Trophoblast cell (in vitro differentiated cells and primary cell): ENCODE data around the gene GRM4.

Experiments
- DNase-seq, 2 donors: peaks; one replicate each; pipeline ENCODE4 v3.0.0-alpha.2; 2016
- H2AFZ ChIP-seq: 2 replicates; pipeline ENCODE4 v1.6.1; 2013; ENCODE audit warnings: low read length, moderate library complexity, mild to moderate bottlenecking; ENCODE audit not compliant: insufficient read depth, poor library complexity
- H2AK5ac ChIP-seq: 2 replicates; pipeline ENCODE4 v1.6.1; 2013; ENCODE audit warnings: mild to moderate bottlenecking, low read length
- H2BK120ac ChIP-seq: 2 replicates; pipeline ENCODE4 v1.6.1; 2013; ENCODE audit warnings: low read length, mild to moderate bottlenecking, moderate library complexity; ENCODE audit not compliant: insufficient read depth, poor library complexity
- H2BK12ac ChIP-seq: 2 replicates; pipeline ENCODE4 v1.6.1; 2013; ENCODE audit warnings: mild to moderate bottlenecking, low read length, moderate library complexity
- H2BK5ac ChIP-seq: 2 replicates; pipeline ENCODE4 v1.6.1; 2013; ENCODE audit warnings: low read length, low read depth, moderate library complexity, mild to moderate bottlenecking; ENCODE audit not compliant: poor library complexity
- H3K14ac ChIP-seq: 2 replicates; pipeline ENCODE4 v1.6.1; 2013; ENCODE audit warnings: mild to moderate bottlenecking, low read length
- H3K18ac ChIP-seq: 2 replicates; pipeline ENCODE4 v1.6.1; 2013; ENCODE audit warnings: mild to moderate bottlenecking, low read length
- H3K23ac ChIP-seq: 2 replicates; pipeline ENCODE4 v1.6.1; 2013; ENCODE audit warnings: low read length
- H3K27ac ChIP-seq: 2 replicates; pipeline ENCODE4 v1.5.1; 2013; ENCODE audit warnings: low read depth, mild to moderate bottlenecking, inconsistent platforms, low read length, moderate library complexity
- H3K27me3 ChIP-seq: 2 replicates; pipeline ENCODE4 v1.6.1; 2013; ENCODE audit warnings: inconsistent platforms, mild to moderate bottlenecking, low read length, moderate library complexity; ENCODE audit not compliant: insufficient read depth
- H3K36me3 ChIP-seq, 2 experiments: 1 replicate in 1 of 2; 2 replicates in 1 of 2; pipeline ENCODE4 v1.6.1; 2013; ENCODE audit warnings: low read length in 2 of 2, mild to moderate bottlenecking in 2 of 2, moderate library complexity in 1 of 2; ENCODE audit not compliant: insufficient read depth in 2 of 2, control insufficient read depth in 1 of 2
- H3K4ac ChIP-seq: 2 replicates; pipeline ENCODE4 v1.6.1; 2013; ENCODE audit warnings: low read depth, mild to moderate bottlenecking, low read length, moderate library complexity
- H3K4me1 ChIP-seq, 2 experiments: 1 replicate in 1 of 2; 2 replicates in 1 of 2; pipeline ENCODE4 v1.6.1; 2013; ENCODE audit warnings: low read length in 2 of 2, mild to moderate bottlenecking in 2 of 2, moderate library complexity in 1 of 2; ENCODE audit not compliant: insufficient read depth in 2 of 2, control insufficient read depth in 1 of 2
- H3K4me2 ChIP-seq: 2 replicates; pipeline ENCODE4 v1.6.1; 2013; ENCODE audit warnings: inconsistent platforms, mild to moderate bottlenecking, low read length, moderate library complexity
- H3K4me3 ChIP-seq: 2 replicates; pipeline ENCODE4 v1.5.1; 2013; ENCODE audit warnings: mild to moderate bottlenecking, low read depth, low read length, inconsistent platforms
- H3K79me1 ChIP-seq: one replicate; pipeline ENCODE4 v1.6.1; 2013; ENCODE audit warnings: low read length
- H3K79me2 ChIP-seq: 2 replicates; pipeline ENCODE4 v1.6.1; 2013; ENCODE audit warnings: low read length, mild to moderate bottlenecking; ENCODE audit not compliant: control insufficient read depth, insufficient read depth, poor library complexity
- H3K9ac ChIP-seq: 2 replicates; pipeline ENCODE4 v1.6.1; 2013; ENCODE audit warnings: mild to moderate bottlenecking, low read length
- H3K9me3 ChIP-seq: 2 replicates; pipeline ENCODE4 v1.6.1; 2013; ENCODE audit warnings: low read depth, mild to moderate bottlenecking, control low read depth, inconsistent platforms, low read length; ENCODE audit not compliant: insufficient read depth
- H4K12ac ChIP-seq: 2 replicates; pipeline ENCODE4 v1.6.1; 2013; ENCODE audit warnings: low read depth, mild to moderate bottlenecking, low read length, moderate library complexity
- H4K8ac ChIP-seq: 2 replicates; pipeline ENCODE4 v1.6.1; 2013; ENCODE audit warnings: low read depth, mild to moderate bottlenecking, low read length, moderate library complexity
- H4K91ac ChIP-seq: one replicate; pipeline ENCODE4 v1.6.1; 2013; ENCODE audit warnings: low read depth, mild to moderate bottlenecking, low read length, moderate library complexity
- WGBS: extraction: QIAGEN DNeasy Blood & Tissue Kit; methylation state at CpG from one replicate; pipeline ENCODE4 v1.1.7; 2013; ENCODE audit warnings: missing lambda C conversion rate; ENCODE audit not compliant: insufficient read length, insufficient coverage; ENCODE audit errors: extremely low coverage; 5-methylcytosine and 5-hydroxymethylcytosine counted together

GRM4 gene

DNA sequence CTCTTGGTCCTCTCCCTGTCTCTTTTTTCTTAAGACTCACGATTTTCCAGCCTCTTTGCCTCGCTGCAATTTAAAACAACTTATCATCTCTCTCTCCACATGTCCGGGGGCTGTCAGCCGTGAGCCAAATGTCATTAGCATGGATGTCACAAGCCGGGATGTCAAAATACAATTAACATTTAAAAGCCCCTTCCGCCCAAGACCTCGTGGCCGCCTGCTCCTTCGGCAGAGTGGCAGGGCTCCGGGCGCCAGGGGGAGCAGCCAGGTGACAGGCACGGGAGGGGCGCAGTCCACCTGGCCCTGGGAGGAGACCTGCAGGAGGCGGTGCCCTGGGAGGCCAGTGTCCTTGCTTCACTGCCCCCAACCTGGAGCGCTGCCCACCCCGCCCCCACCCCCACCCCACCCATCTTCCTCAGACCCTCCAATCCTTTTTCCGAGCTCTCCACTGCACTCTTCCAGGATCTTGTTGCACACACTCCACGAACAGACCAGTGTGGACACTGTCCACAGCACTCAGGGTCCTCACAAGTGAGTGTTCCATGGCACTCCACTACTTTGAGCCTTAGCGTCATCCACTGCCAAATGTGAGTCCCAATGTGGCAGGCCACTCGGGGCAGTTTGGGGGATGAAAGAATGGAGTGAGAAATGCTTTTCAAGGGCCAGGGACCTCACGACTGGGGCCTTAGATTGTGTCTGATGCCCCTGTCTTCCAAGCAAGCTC is 5.6 kb upstream of the GRM4 start:
- H3K9ac ChIP-seq: no peak overlapping the region
- H3K4ac ChIP-seq: no peak overlapping the region
- no peaks in the 10 kb centered on the region for H3K36me3 ChIP-seq
- H3K27me3 ChIP-seq: no peaks in the 10 kb centered on the region
- H4K12ac ChIP-seq: no peak overlapping the region
- no peak overlapping the region for H2AK5ac ChIP-seq
- H2BK5ac ChIP-seq: no peak overlapping the region
- no peak overlapping the region for H3K4me3 ChIP-seq
- no peak overlapping the region for H3K23ac ChIP-seq
- no peak overlapping the region for H2AFZ ChIP-seq
- H4K8ac ChIP-seq: no peak overlapping the region
- H3K4me2 ChIP-seq: no peak overlapping the region
- WGBS: no CpG with 5 or more reads among the region's 21 CpGs
- H4K91ac ChIP-seq: no peak overlapping the region
- H3K27ac ChIP-seq: no peak overlapping the region
- no peak overlapping the region for H2BK120ac ChIP-seq
- no peak overlapping the region for H2BK12ac ChIP-seq
- peaks cover 3% of the 10 kb centered on the region in 2 experiments for H3K4me1 ChIP-seq
- no peak overlapping the region for H3K14ac ChIP-seq
- no peak overlapping the region for H3K18ac ChIP-seq
- no peaks in the 10 kb centered on the region for H3K79me1 ChIP-seq
- DNase-seq: no peak
- H3K79me2 ChIP-seq: no peaks in the 10 kb centered on the region
- peaks cover 2% of the 10 kb centered on the region for H3K9me3 ChIP-seq

DNA sequence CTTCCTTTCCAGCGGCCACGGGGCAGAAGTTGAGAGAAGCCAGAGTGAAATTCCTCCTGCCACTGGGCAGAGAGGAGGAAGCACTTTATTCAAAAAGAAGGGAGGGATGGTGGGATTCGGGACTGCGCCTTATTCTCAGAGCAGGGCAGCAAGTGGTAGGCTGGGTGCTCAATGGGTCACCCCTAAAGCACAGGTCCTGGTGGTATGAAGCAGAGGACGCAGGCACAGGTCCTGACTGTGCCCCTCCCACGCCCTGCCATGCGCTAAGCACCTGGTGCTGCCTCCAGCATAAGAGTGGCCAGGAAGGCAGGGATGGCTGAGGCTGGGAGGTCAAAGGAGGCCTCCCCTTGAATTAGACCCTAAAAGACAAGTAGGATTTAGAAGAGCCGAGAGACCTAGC is 4.9 kb upstream of the GRM4 start:
- WGBS: no CpG with 5 or more reads among the region's 8 CpGs
- Histone ChIP-seq H3K23ac (no peak overlapping the region), H3K27me3 (peaks cover 5% of the 10 kb centered on the region), H3K27ac (no peak overlapping the region), H3K36me3 (no peaks in the 10 kb centered on the region), H3K9me3 (peaks cover 2% of the 10 kb centered on the region), H4K8ac (no peak overlapping the region), H2AFZ (no peak overlapping the region), H2BK120ac (no peak overlapping the region), H3K4me1 (peaks cover 3% of the 10 kb centered on the region in 2 experiments), H3K79me2 (no peaks in the 10 kb centered on the region), H2BK12ac (no peak overlapping the region), H4K91ac (no peak overlapping the region), H3K79me1 (no peaks in the 10 kb centered on the region), H3K4me3 (no peak overlapping the region), H3K14ac (no peak overlapping the region), H2BK5ac (no peak overlapping the region), H2AK5ac (no peak overlapping the region), H4K12ac (no peak overlapping the region), H3K18ac (no peak overlapping the region), H3K9ac (no peak overlapping the region), H3K4ac (no peak overlapping the region), H3K4me2 (no peak overlapping the region)
- no peak for DNase-seq

DNA sequence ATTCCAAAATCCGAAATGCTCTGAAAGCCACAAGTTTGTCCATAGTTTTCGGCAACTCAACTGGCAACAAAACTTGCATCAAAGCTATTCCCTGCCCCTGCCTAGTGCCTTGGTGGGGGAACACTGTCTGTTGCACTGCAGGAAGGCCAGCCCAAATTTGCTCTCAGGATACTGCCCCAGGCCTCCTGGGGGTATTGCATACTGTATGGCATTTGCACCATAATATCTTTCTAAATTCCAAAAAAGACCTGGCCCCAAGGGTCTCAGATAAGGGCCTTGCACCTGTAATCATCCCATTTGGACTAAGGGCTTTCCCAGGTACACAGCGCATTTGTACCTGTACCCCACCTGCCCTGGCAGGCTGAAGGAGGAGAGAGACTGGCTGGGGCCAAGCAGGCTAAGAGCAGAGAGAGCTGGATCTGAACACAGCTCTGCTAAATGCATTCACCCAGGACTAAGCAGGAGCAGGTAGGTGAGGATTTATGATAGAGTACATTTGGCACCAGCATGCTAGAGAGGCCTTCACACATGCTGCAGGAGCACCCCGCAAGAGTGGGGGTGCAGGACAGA is 4.0 kb upstream of the GRM4 start:
- WGBS: no CpG with 5 or more reads among the region's 4 CpGs
- no peak overlapping the region for H3K14ac ChIP-seq
- H3K18ac ChIP-seq: no peak overlapping the region
- H3K4me1 ChIP-seq: peaks cover 3 to 5% of the 10 kb centered on the region in 2 experiments
- peaks cover 13% of the 10 kb centered on the region for H3K27me3 ChIP-seq
- DNase-seq: no peak
- H3K79me1 ChIP-seq: no peaks in the 10 kb centered on the region
- H3K23ac ChIP-seq: no peak overlapping the region
- no peak overlapping the region for H2BK120ac ChIP-seq
- no peak overlapping the region for H3K4me2 ChIP-seq
- H2BK12ac ChIP-seq: no peak overlapping the region
- no peak overlapping the region for H3K4me3 ChIP-seq
- H3K79me2 ChIP-seq: no peaks in the 10 kb centered on the region
- no peak overlapping the region for H3K9ac ChIP-seq
- H4K91ac ChIP-seq: no peak overlapping the region
- no peak overlapping the region for H4K8ac ChIP-seq
- H4K12ac ChIP-seq: no peak overlapping the region
- H2AFZ ChIP-seq: no peak overlapping the region
- peaks cover 2% of the 10 kb centered on the region for H3K9me3 ChIP-seq
- no peaks in the 10 kb centered on the region for H3K36me3 ChIP-seq
- no peak overlapping the region for H3K4ac ChIP-seq
- H3K27ac ChIP-seq: no peak overlapping the region
- H2BK5ac ChIP-seq: no peak overlapping the region
- H2AK5ac ChIP-seq: no peak overlapping the region

DNA sequence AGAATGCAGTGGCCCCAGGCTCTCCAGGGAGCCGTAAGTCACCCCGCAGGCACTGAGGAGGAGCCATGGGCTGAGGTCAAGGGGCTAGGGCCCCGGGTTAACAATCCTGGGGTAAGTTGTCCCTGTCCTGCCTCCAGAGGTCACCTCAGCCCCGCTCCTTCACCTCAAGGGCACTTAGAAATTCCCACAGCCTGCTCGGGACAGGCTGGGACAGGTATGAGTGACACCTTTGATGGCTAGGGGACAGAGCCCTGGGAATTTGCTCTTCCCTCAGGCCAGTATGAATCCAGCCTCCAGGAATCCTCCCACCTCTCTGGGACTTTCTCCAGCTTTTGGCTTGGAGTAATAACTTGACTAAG is 3.5 kb upstream of the GRM4 start:
- no peaks in the 10 kb centered on the region for H3K79me1 ChIP-seq
- H3K9me3 ChIP-seq: peaks cover under 1% of the 10 kb centered on the region
- H4K8ac ChIP-seq: no peak overlapping the region
- H2BK120ac ChIP-seq: no peak overlapping the region
- H2BK12ac ChIP-seq: no peak overlapping the region
- H3K9ac ChIP-seq: no peak overlapping the region
- no CpG with 5 or more reads among the region's 5 CpGs for WGBS
- H3K36me3 ChIP-seq: no peaks in the 10 kb centered on the region
- no peak overlapping the region for H3K27ac ChIP-seq
- H3K4me3 ChIP-seq: no peak overlapping the region
- H2AFZ ChIP-seq: no peak overlapping the region
- H3K4me2 ChIP-seq: no peak overlapping the region
- H3K18ac ChIP-seq: no peak overlapping the region
- no peak overlapping the region for H2BK5ac ChIP-seq
- H3K14ac ChIP-seq: no peak overlapping the region
- H3K27me3 ChIP-seq: peaks cover 17% of the 10 kb centered on the region
- no peak overlapping the region for H2AK5ac ChIP-seq
- H3K4ac ChIP-seq: no peak overlapping the region
- H4K91ac ChIP-seq: no peak overlapping the region
- H3K23ac ChIP-seq: no peak overlapping the region
- no peaks in the 10 kb centered on the region for H3K79me2 ChIP-seq
- peak; percentile 82 to 83 for DNase-seq
- no peak overlapping the region for H4K12ac ChIP-seq
- peaks cover 3 to 8% of the 10 kb centered on the region in 2 experiments for H3K4me1 ChIP-seq
